ENCODE data around the gene RAE1. TPM values are rescaled to one million over a fixed set of nuclear protein-coding genes. Genes with fewer than 3 reads are reported as not detected.

Gene RAE1
- total and polyA plus RNA-seq, 11 donors: 7.5 to 26.8 (median 15.5) TPM

DNA sequence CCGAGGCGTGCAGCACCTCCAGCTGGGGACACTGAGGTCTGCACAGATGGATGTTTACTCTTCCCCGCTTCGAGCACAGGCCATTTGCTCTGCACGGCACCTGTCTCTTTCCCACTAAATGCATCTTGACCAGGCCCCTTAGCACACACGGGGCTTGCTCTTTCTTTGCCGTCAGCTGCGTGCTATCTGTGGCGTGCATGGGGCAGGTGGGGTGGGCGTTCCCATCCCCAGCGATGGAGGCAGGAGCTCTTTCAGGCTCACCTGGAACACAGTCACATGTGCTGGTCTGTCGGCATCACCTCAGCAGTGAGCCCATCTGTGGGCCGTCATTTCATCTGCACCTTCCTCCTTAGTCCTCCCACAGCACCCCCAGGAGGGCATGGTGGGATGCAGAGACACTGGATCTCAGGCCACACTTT lies 75.2 kb downstream of the RAE1 start:
- WGBS, 4 donors: 79 to 86% (median 84%) methylated on average over 13 of the region's 13 CpGs
- TF ChIP-seq POLR2A (IDR thresholded peaks at IDR 0.05) (no peak), CTCF (IDR thresholded peaks at IDR 0.05) (no peak)
- Histone ChIP-seq H3K4me1 (peaks cover 0 to 21% (median 0%) of the 10 kb centered on the region in 12 donors), H3K36me3 (no peaks in the 10 kb centered on the region), H3K4me3 (no peak overlapping the region), H3K27me3 (no peaks in the 10 kb centered on the region), H3K9me3 (no peaks in the 10 kb centered on the region), H3K27ac (peak overlapping the region in 1 of 12 donors; percentile 34)
- peak in 1 of 5 donors; percentile 29 for DNase-seq
- intact Hi-C loops (cut with DNase I): no loop called here
- no peak for ATAC-seq

GRCh38 chr20:57426831-57427230 lies 75.8 kb downstream of the RAE1 start:
- Histone ChIP-seq H3K9me3 (no peaks in the 10 kb centered on the region), H3K4me1 (peaks cover 0 to 25% (median 0%) of the 10 kb centered on the region in 12 donors), H3K4me3 (no peak overlapping the region), H3K27ac (no peak overlapping the region), H3K36me3 (no peaks in the 10 kb centered on the region), H3K27me3 (no peaks in the 10 kb centered on the region)
- peak in 1 of 5 donors; percentile 28 for DNase-seq
- no peak for ATAC-seq
- TF ChIP-seq CTCF (IDR thresholded peaks at IDR 0.05) (no peak), POLR2A (IDR thresholded peaks at IDR 0.05) (no peak)
- intact Hi-C loops (cut with DNase I): no loop called here
- WGBS, 4 donors: 79 to 87% (median 85%) methylated on average over 5 to 7 of the region's 7 CpGs

DNA sequence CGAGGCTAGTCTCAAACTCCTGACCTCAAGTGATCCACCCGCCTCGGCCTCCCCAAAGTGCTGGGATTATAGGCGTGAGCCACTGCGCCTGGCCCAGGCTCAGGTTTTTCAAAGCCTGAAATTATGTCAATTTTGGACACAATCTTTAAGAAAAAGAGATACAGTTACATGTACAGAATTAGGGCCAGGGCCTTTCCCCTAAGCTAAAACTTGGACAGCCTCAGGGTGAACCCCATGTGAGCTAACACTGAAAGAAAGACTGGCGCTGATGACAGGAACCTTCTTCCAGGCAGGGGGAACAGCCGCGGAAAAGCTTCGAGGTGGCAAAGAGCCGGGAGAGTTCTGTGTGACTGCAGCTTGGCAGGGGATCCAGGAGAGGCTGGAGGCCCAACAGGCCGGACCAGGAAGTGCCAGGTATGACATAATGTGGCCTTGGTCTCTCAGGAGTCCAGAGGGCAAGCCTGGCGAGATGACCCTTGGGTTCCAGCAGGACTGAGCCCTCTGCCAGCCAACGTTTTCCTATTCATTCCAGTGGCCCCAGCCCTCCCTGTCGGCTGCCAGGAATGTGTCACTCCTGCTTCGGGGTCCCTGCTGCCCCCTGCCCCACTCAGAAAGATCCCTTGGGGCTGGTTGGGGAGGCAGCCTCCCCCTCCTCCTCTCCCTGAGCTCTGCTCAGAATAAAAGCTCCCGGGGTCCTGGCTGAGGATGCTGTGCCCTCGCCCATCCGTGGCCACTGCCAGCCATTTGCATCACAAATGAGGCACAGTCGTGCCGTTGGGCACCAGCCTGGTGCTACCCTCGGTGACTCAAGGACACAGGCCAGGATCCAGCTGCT lies 77.5 kb downstream of the RAE1 start:
- Histone ChIP-seq H3K4me3 (no peak overlapping the region), H3K27ac (no peak overlapping the region), H3K36me3 (no peaks in the 10 kb centered on the region), H3K27me3 (no peaks in the 10 kb centered on the region), H3K4me1 (peaks cover 0 to 39% (median 12%) of the 10 kb centered on the region in 12 donors), H3K9me3 (peaks cover 0 to 3% (median 0%) of the 10 kb centered on the region in 12 donors)
- 61 to 74% (median 71%) methylated on average over 16 to 21 of the region's 21 CpGs for WGBS, 4 donors
- TF ChIP-seq POLR2A (IDR thresholded peaks at IDR 0.05) (no peak), CTCF (IDR thresholded peaks at IDR 0.05) (no peak)
- peak in 1 of 5 donors; percentile 42 for DNase-seq
- intact Hi-C loops (cut with DNase I): no loop called here
- no peak for ATAC-seq

Small RNA genes within 50 kb of the gene (microRNA-seq; reads per million reads assigned to microRNA genes)
- 0 reads per million in 4 donors for gene MIR4325

Other genes with a start within 250 kb of the RAE1 start
- gene BMP7, start 84.6 kb upstream of the RAE1 start, total RNA-seq: 10 to 100 TPM in 2 of 9 donors, 1 to 10 TPM in 6, under 1 TPM in 1; 0.72 to 12.3 (median 3.7) TPM
- 1 to 10 TPM; 1.0 to 5.1 TPM for gene BMP7, start 84.6 kb upstream of the RAE1 start, polyA plus RNA-seq
- not detected for gene SPO11, start 21.5 kb upstream of the RAE1 start, total RNA-seq
- not detected for gene SPO11, start 21.5 kb upstream of the RAE1 start, polyA plus RNA-seq
- gene RBM38, start 40.1 kb downstream of the RAE1 start, total RNA-seq: 10 to 100 TPM; 45.6 to 97.9 (median 62.3) TPM
- 100 to 1,000 TPM in 1 of 2 donors, 10 to 100 TPM in 1; 68.5 to 112 TPM for gene RBM38, start 40.1 kb downstream of the RAE1 start, polyA plus RNA-seq
- gene CTCFL, start 173.9 kb downstream of the RAE1 start, total RNA-seq: not detected
- not detected for gene CTCFL, start 173.9 kb downstream of the RAE1 start, polyA plus RNA-seq
- gene PCK1, start 209.9 kb downstream of the RAE1 start, total RNA-seq: 10 to 100 TPM in 1 of 9 donors, 1 to 10 TPM in 1, under 1 TPM in 5, not detected in 2; 0.13 to 22.0 (median 0.24) TPM
- under 1 TPM; 0.42 to 0.55 TPM for gene PCK1, start 209.9 kb downstream of the RAE1 start, polyA plus RNA-seq